HAP-1 (cell line): ENCODE measurements around the gene B2M.
"Not testable (repeated sequence)": the region's sequence is repeated elsewhere in the genome, so short reads cannot be mapped to it uniquely, and the experiment has no call there.

Experiments used
- DNase-seq, 2 experiments: peaks; one replicate each; pipeline ENCODE4 v3.0.0-alpha.2; 2016 to 2020; ENCODE audit warnings: low spot score in 2 of 2
- H3K27me3 ChIP-seq: fragments of 250-450 bp; sonication (Bioruptor Pico); 2 replicates; pipeline ENCODE4 v1.5.1; 2020; ENCODE audit warnings: low read depth, mild to moderate bottlenecking, moderate library complexity
- H3K36me3 ChIP-seq: fragments of 250-450 bp; sonication (Bioruptor Pico); replicated peaks from 2 replicates; pipeline ENCODE4 v1.5.1; 2020; ENCODE audit warnings: mild to moderate bottlenecking
- H3K4me1 ChIP-seq: fragments of 250-450 bp; sonication (Bioruptor Pico); 2 replicates; pipeline ENCODE4 v1.5.1; 2020; ENCODE audit warnings: mild to moderate bottlenecking
- H3K4me3 ChIP-seq: fragments of 250-450 bp; sonication (Bioruptor Pico); 2 replicates; pipeline ENCODE4 v1.5.1; 2020; ENCODE audit warnings: mild to moderate bottlenecking, moderate library complexity
- H3K9me3 ChIP-seq: fragments of 250-450 bp; sonication (Bioruptor Pico); 2 replicates; pipeline ENCODE4 v1.5.1; 2020; ENCODE audit warnings: mild to moderate bottlenecking, moderate library complexity
- in situ Hi-C: fragments of 300-500 bp; cut with MboI; formaldehyde crosslinking; loops from 3 replicates; pipeline ENCODE4 v1.14.3; 2020; ENCODE audit warnings: low sequenced_read_pairs, inconsistent platforms, mixed read lengths

Gene B2M

GRCh38 chr15:44739222-44739847 is 28.0 kb downstream of the B2M start:
- not testable (repeated sequence) for DNase-seq, H3K27me3 ChIP-seq, H3K4me3 ChIP-seq, H3K4me1 ChIP-seq, H3K36me3 ChIP-seq, H3K9me3 ChIP-seq
- in situ Hi-C loops = loop anchor here (10.0 kb wide), 1 partner anchor 155 kb away; no protein-coding TSS in a partner anchor

DNA sequence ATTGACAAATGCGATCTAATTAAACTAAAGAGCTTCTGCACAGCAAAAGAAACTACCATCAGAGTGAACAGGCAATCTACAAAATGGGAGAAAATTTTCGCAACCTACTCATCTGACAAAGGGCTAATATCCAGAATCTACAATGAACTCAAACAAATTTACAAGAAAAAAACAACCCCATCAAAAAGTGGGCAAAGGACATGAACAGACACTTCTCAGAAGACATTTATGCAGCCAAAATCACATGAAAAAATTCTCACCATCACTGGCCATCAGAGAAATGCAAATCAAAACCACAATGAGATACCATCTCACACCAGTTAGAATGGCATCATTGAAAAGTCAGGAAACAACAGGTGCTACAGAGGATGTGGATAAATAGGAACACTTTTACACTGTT is 32.1 kb downstream of the B2M start:
- H3K4me1 ChIP-seq, DNase-seq, in situ Hi-C loops, H3K27me3 ChIP-seq, H3K36me3 ChIP-seq, H3K4me3 ChIP-seq, H3K9me3 ChIP-seq: not testable (repeated sequence)

- no peaks in the 10 kb centered on the region for H3K9me3 ChIP-seq
- no peak for DNase-seq
- H3K4me1 ChIP-seq = no peaks in the 10 kb centered on the region
- H3K36me3 ChIP-seq = no peaks in the 10 kb centered on the region
- in situ Hi-C loops = no loop called here
- no peak overlapping the region for H3K4me3 ChIP-seq
- H3K27me3 ChIP-seq = peaks cover 4% of the 10 kb centered on the region; the same call in 1 of the 2 replicates
These were observed 42.0 kb downstream of the B2M start for GRCh38 chr15:44753345-44753744.

DNA sequence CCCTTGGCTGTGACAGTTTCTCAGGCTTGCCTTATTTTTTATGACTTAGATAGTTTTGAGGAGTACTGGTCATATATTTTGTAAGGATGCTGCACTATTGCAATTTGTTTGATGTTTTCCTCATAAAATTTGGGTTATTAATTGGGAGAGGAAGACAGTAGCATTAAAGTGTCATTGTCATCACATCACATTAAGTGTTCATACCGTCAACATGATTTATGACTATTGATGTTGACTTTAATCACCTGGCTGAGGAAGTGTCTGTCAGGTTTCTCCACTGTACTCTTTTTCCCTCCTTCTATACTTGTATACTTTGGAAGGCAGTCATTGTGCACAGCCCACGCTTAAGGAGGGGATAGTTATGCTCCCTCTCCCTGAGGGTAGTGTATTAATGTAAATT is 51.9 kb downstream of the B2M start:
- H3K36me3 ChIP-seq = no peaks in the 10 kb centered on the region
- in situ Hi-C loops = no loop called here
- peaks cover 24% of the 10 kb centered on the region for H3K27me3 ChIP-seq
- H3K4me3 ChIP-seq = no peak overlapping the region
- DNase-seq = no peak
- H3K4me1 ChIP-seq = no peaks in the 10 kb centered on the region
- no peaks in the 10 kb centered on the region for H3K9me3 ChIP-seq

DNA sequence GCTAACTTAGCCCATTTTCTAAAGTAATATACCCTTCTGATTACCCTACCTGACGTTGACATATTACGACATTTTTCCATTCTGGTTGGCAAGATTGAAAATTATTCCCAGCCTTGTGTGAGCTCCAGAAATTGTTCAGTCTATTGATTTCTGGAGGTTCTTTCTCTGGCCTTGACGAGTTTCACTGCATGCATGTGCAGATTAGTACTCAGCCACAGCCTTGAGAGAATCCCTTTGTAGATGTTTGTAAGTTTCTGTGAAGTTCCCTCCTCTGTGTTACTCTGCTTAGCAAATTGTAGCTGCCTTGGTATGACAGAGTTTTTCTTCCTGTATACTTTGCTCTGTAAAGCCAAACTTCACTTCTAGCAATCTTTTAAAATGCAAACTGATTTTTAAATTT is 52.5 kb downstream of the B2M start:
- no peak overlapping the region for H3K4me3 ChIP-seq
- H3K36me3 ChIP-seq = no peaks in the 10 kb centered on the region
- in situ Hi-C loops = no loop called here

DNA sequence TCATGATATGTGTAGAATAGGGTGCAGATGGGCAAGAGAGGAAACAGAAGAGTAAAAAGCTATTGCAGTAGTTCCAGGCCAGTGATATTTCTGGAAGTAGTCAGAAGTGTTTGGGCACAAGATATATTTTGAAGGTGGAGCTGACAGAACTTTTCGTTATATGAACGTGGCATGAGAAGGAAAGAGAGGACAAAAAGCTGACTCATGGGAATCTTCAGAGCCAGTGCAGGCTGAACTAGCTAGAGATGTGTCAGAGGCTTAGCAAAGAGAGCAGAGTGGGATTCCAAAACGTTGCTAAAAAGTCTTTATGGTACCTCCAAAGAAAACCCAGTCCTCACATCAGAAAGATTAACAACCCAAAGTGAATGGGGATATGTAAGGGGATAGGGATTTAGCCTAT is 53.7 kb downstream of the B2M start:
- Histone ChIP-seq H3K4me3 (no peak overlapping the region), H3K36me3 (no peaks in the 10 kb centered on the region), H3K4me1 (no peaks in the 10 kb centered on the region), H3K27me3 (peaks cover 8% of the 10 kb centered on the region), H3K9me3 (no peaks in the 10 kb centered on the region)
- DNase-seq = no peak
- in situ Hi-C loops = no loop called here

More for the DNA sequence above, 52.5 kb downstream of the B2M start:
- Histone ChIP-seq H3K27me3 (peaks cover 20% of the 10 kb centered on the region), H3K4me1 (no peaks in the 10 kb centered on the region), H3K9me3 (no peaks in the 10 kb centered on the region)
- DNase-seq = no peak
